D341Med (cell line): ENCODE measurements around the gene TMEM119.

Experiments
- DNase-seq: peaks from one replicate; pipeline ENCODE4 v3.0.0; 2012; ENCODE audit warnings: low spot score

Gene TMEM119

GRCh38 chr12:108616359-108616758 lies 18.5 kb upstream of the TMEM119 start:
- no peak for DNase-seq

- DNase-seq: no peak
Measured at GRCh38 chr12:108615918-108616317, 18.0 kb upstream of the TMEM119 start.

- DNase-seq: no peak
Measured at GRCh38 chr12:108614639-108615038, 16.8 kb upstream of the TMEM119 start.

GRCh38 chr12:108614041-108614440 lies 16.2 kb upstream of the TMEM119 start:
- no peak for DNase-seq

- DNase-seq: no peak
Measured at GRCh38 chr12:108613548-108613947, 15.7 kb upstream of the TMEM119 start.

- no peak for DNase-seq
Measured at GRCh38 chr12:108612788-108613282, 15.0 kb upstream of the TMEM119 start.

- peak; percentile 59 for DNase-seq
Measured at GRCh38 chr12:108611884-108612415, 14.1 kb upstream of the TMEM119 start.

GRCh38 chr12:108610856-108611605 lies 13.1 kb upstream of the TMEM119 start:
- DNase-seq: no peak

GRCh38 chr12:108610336-108610815 lies 12.5 kb upstream of the TMEM119 start:
- DNase-seq: no peak

GRCh38 chr12:108609537-108610335 lies 11.9 kb upstream of the TMEM119 start:
- DNase-seq: no peak

GRCh38 chr12:108608616-108609015 lies 10.7 kb upstream of the TMEM119 start:
- no peak for DNase-seq

GRCh38 chr12:108607981-108608600 lies 10.2 kb upstream of the TMEM119 start:
- no peak for DNase-seq

GRCh38 chr12:108606492-108606891 lies 8.6 kb upstream of the TMEM119 start:
- no peak for DNase-seq

GRCh38 chr12:108605690-108606406 lies 8.0 kb upstream of the TMEM119 start:
- no peak for DNase-seq

- DNase-seq: no peak
Measured at GRCh38 chr12:108605000-108605689, 7.3 kb upstream of the TMEM119 start.

- DNase-seq: no peak
Measured at GRCh38 chr12:108604208-108604941, 6.5 kb upstream of the TMEM119 start.

- DNase-seq: no peak
Measured at GRCh38 chr12:108603743-108604142, 5.9 kb upstream of the TMEM119 start.

- no peak for DNase-seq
Measured at GRCh38 chr12:108602976-108603704, 5.3 kb upstream of the TMEM119 start.

GRCh38 chr12:108602209-108602705 lies 4.4 kb upstream of the TMEM119 start:
- no peak for DNase-seq

GRCh38 chr12:108600702-108601007 lies 2.8 kb upstream of the TMEM119 start:
- DNase-seq: peak; percentile 55
